GM12878 (cell line): ENCODE measurements around the gene MAPK8IP3.

Experiments
- CHD2 ChIP-seq: IDR thresholded peaks from 2 replicates; pipeline ENCODE4 v1.6.1; 2011; ENCODE audit warnings: low read depth, low read length, improper control_type of control experiment, borderline replicate concordance
- CREB1 ChIP-seq: IDR thresholded peaks from 2 replicates; pipeline ENCODE4 v1.6.1; 2012; ENCODE audit warnings: low read depth, mild to moderate bottlenecking, inconsistent platforms
- ESRRA ChIP-seq: IDR thresholded peaks from 2 replicates; pipeline ENCODE4 v1.6.1; 2012; ENCODE audit warnings: mild to moderate bottlenecking, low read length, improper control_type of control experiment
- FOXK2 ChIP-seq: fragments of 450-650 bp; IDR thresholded peaks from 2 replicates; pipeline ENCODE4 v1.6.1; 2017; ENCODE audit warnings: mild to moderate bottlenecking, moderate library complexity
- IKZF1 ChIP-seq: fragments of 450-650 bp; conservative IDR thresholded peaks from 2 replicates; pipeline ENCODE4 v1.6.1; 2017; ENCODE audit warnings: antibody characterized with exemption, mild to moderate bottlenecking
- NFYB ChIP-seq: IDR thresholded peaks from 2 replicates; pipeline ENCODE4 v1.6.1; 2011; ENCODE audit warnings: low read depth, mild to moderate bottlenecking, low read length, improper control_type of control experiment, moderate library complexity; ENCODE audit not compliant: insufficient read depth
- POLR2A ChIP-seq: IDR thresholded peaks from 2 replicates; pipeline ENCODE4 v1.6.1; 2011; ENCODE audit warnings: low read depth, mild to moderate bottlenecking, low read length
- RAD21 ChIP-seq: IDR thresholded peaks from 2 replicates; pipeline ENCODE4 v1.6.1; 2011; ENCODE audit warnings: mild to moderate bottlenecking, low read depth, low read length, moderate library complexity; ENCODE audit not compliant: insufficient read depth
- RB1 ChIP-seq: fragments of 450-650 bp; formaldehyde crosslinking; IDR thresholded peaks from 2 replicates; pipeline ENCODE4 v1.6.1; 2017; ENCODE audit warnings: mild to moderate bottlenecking, borderline replicate concordance
- SMC3 ChIP-seq: IDR thresholded peaks from 2 replicates; pipeline ENCODE4 v1.6.1; 2011; ENCODE audit warnings: low read length, improper control_type of control experiment, borderline replicate concordance
- TBL1XR1 ChIP-seq: IDR thresholded peaks from 2 replicates; pipeline ENCODE4 v1.6.1; 2012; ENCODE audit warnings: low read depth, low read length, improper control_type of control experiment
- TF ChIP-seq, protein P1 (sequence below), 3 experiments: IDR thresholded peaks in 2 of 3; conservative IDR thresholded peaks in 1 of 3; 2 replicates each; pipeline ENCODE4 v1.5.1; 2011; ENCODE audit warnings: low read depth in 3 of 3, low read length in 3 of 3, mild to moderate bottlenecking in 3 of 3, control low read depth in 2 of 3, moderate library complexity in 2 of 3, inconsistent platforms in 1 of 3, mixed read lengths in 1 of 3; ENCODE audit not compliant: control insufficient read depth in 2 of 3, insufficient read depth in 1 of 3; ENCODE audit errors: extremely low read depth in 1 of 3
- TF ChIP-seq, protein P2 (sequence below): IDR thresholded peaks from 2 replicates; pipeline ENCODE4 v1.6.1; 2011; ENCODE audit warnings: low read depth, low read length, improper control_type of control experiment, borderline replicate concordance

DNA sequence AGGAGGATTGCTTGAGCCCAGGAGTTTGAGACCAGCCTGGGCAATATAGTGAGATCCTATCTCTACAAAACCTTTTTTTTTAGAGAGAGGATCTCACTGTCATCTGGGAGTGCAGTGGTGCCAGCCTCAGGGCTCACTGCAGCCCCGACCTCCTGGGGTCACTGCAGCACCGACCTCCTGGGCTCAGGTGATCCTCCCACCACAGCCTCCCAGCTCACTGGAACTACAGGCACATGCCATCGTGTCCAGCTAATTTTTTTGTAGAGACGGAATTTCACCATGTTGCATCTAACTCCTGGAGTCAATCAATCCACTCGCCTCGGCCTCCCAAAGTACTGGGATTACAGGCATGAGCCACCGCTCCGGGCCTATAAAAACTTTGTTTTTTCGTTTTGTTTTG is 15.4 kb downstream of the MAPK8IP3 start:
- no peak for TF ChIP-seq RB1
- TF ChIP-seq, protein P1, sequence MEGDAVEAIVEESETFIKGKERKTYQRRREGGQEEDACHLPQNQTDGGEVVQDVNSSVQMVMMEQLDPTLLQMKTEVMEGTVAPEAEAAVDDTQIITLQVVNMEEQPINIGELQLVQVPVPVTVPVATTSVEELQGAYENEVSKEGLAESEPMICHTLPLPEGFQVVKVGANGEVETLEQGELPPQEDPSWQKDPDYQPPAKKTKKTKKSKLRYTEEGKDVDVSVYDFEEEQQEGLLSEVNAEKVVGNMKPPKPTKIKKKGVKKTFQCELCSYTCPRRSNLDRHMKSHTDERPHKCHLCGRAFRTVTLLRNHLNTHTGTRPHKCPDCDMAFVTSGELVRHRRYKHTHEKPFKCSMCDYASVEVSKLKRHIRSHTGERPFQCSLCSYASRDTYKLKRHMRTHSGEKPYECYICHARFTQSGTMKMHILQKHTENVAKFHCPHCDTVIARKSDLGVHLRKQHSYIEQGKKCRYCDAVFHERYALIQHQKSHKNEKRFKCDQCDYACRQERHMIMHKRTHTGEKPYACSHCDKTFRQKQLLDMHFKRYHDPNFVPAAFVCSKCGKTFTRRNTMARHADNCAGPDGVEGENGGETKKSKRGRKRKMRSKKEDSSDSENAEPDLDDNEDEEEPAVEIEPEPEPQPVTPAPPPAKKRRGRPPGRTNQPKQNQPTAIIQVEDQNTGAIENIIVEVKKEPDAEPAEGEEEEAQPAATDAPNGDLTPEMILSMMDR (IDR thresholded peaks at IDR 0.05 in 2 of 3, conservative IDR thresholded peaks at IDR 0.05 in 1 of 3; ENCODE audit: control insufficient read depth in 2 of 3, extremely low read depth in 1 of 3, insufficient read depth in 1 of 3, low read depth in 3 of 3, low read length in 3 of 3) = no peak
- no peak for TF ChIP-seq ESRRA
- no peak for TF ChIP-seq FOXK2
- no peak for TF ChIP-seq CREB1
- TF ChIP-seq, protein P2, sequence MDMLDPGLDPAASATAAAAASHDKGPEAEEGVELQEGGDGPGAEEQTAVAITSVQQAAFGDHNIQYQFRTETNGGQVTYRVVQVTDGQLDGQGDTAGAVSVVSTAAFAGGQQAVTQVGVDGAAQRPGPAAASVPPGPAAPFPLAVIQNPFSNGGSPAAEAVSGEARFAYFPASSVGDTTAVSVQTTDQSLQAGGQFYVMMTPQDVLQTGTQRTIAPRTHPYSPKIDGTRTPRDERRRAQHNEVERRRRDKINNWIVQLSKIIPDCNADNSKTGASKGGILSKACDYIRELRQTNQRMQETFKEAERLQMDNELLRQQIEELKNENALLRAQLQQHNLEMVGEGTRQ = no peak
- TF ChIP-seq RAD21 = no peak
- TF ChIP-seq IKZF1 = no peak
- no peak for TF ChIP-seq POLR2A
- no peak for TF ChIP-seq CHD2
- TF ChIP-seq NFYB = no peak
- no peak for TF ChIP-seq TBL1XR1
- TF ChIP-seq SMC3 = no peak
